ENCODE results near the gene KCP.
A peak's percentile ranks its signal among the peaks of the same experiment; 100 is the strongest.

Gene KCP

DNA sequence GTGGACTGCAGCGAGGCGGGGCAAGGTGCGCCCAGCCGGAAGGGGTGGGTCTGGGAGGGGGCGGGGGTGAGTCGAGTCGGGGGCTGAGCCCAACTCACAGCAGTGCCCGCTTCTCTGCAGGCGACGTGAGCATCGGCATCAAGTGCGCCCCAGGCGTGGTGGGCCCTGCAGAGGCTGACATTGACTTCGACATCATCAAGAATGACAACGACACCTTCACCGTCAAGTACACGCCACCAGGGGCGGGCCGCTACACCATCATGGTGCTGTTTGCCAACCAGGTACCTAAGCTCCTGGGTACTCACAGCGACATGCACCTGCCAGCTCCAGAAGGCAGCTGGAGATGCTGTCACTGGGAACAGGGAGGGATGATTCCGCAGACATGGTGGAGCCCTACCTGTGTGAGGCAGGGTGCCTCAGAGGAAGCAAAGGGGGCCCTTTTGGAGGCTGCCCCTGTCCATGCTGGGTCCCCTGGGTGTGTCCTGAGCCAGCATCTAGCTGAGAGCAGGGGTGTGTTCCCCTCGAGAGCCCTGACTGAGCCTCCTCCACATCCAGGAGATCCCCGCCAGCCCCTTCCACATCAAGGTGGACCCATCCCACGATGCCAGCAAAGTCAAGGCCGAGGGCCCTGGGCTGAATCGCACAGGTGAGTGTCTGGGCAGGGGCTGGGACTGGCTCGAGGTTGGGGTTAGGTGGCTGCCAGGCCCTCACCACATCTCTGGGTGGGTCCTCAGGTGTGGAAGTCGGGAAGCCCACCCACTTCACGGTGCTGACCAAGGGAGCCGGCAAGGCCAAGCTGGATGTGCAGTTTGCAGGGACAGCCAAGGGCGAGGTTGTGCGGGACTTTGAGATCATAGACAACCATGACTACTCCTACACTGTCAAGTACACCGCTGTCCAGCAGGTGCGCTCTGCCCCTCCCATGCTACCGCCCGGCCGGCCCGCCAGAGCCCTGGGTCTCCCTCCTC, 67.6 kb downstream of the KCP start:
- no peak overlapping the region for H3K4me3 Mint-ChIP-seq
- H3K4me1 Mint-ChIP-seq = peaks cover 6% of the 10 kb centered on the region
- H3K36me3 Mint-ChIP-seq = no peaks in the 10 kb centered on the region
- no peaks in the 10 kb centered on the region for H3K9me3 Mint-ChIP-seq
- DNase-seq (ENCODE audit: low spot score in 2 of 2) = no peak
- H3K27ac Mint-ChIP-seq = no peak overlapping the region
- ATAC-seq = no peak

DNA sequence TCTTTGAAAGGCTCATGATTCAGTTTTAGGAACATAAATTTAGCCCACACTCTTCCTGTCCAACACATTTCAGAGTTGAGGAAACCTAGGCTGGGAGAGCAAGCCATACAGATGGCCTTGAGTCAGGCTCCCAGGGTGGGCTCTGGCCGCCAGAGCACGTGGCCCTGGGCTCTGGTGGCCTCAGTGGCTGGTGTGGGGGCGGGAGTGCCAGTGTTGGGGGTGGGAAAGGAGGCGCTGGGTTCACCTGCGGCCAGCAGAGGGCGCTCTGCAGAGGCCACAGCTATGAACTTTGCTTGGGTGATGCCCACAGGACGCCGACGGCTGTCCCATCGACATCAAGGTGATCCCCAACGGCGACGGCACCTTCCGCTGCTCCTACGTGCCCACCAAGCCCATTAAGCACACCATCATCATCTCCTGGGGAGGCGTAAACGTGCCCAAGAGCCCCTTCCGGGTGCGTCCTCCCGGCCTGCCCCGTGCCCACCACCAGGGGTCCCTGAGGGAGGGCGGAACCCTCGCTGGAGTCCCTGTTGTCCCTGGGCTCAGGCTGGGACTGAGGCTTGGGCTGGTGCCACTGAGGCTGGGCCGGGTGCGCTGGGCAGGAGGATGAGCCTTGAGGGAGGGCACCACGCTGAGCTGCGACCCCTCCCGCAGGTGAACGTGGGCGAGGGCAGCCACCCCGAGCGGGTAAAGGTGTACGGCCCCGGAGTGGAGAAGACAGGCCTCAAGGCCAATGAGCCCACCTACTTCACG, 68.4 kb downstream of the KCP start:
- ATAC-seq = peak; percentile 55
- Mint-ChIP-seq H3K4me1 (peaks cover 6% of the 10 kb centered on the region), H3K9me3 (no peaks in the 10 kb centered on the region), H3K27ac (no peak overlapping the region), H3K4me3 (no peak overlapping the region), H3K36me3 (no peaks in the 10 kb centered on the region)
- peak; percentile 45 to 78 for DNase-seq (ENCODE audit: low spot score in 2 of 2)

GRCh38 chr7:128841171-128841690, 69.3 kb downstream of the KCP start:
- peaks cover 6% of the 10 kb centered on the region for H3K4me1 Mint-ChIP-seq
- H3K36me3 Mint-ChIP-seq = no peaks in the 10 kb centered on the region
- ATAC-seq (no peak), DNase-seq (ENCODE audit: low spot score in 2 of 2) (no peak)
- H3K27ac Mint-ChIP-seq = no peak overlapping the region
- no peak overlapping the region for H3K4me3 Mint-ChIP-seq
- no peaks in the 10 kb centered on the region for H3K9me3 Mint-ChIP-seq

DNA sequence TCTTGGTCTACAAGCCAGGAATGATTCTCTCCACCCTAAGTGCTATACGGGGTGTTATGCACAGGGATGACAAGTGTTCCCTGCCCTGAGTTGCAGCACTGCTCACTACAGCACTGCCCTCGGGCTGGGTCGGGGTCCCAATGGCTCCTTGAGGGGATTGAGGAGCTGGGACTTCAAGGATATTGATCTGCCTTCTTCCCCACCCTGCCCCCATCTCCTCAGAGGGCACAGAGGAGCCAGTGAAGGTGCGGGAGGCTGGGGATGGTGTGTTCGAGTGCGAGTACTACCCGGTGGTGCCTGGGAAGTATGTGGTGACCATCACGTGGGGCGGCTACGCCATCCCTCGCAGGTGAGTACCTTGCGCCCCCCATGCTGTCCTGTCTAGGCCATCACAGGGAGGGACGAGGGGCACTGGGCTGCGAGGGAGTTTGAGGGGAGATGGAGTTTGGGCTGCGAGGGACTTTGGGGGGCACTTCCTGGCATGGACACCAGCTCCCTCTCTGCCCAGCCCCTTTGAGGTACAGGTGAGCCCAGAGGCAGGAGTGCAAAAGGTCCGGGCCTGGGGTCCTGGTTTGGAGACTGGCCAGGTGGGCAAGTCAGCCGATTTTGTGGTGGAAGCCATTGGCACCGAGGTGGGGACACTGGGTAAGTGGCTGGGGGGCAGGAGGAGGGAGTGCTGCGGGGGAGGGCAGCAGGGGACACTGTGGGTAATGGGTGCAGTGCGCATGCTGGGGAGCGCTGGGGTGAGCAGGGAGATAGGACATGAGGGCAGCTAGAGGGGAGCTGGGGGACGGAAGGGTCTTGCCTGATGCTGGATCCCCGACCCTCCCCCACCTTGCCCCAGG, 70.0 kb downstream of the KCP start:
- no peaks in the 10 kb centered on the region for H3K36me3 Mint-ChIP-seq
- H3K9me3 Mint-ChIP-seq = no peaks in the 10 kb centered on the region
- ATAC-seq (no peak), DNase-seq (ENCODE audit: low spot score in 2 of 2) (no peak)
- H3K4me3 Mint-ChIP-seq = no peak overlapping the region
- no peak overlapping the region for H3K27ac Mint-ChIP-seq
- H3K4me1 Mint-ChIP-seq = peaks cover 6% of the 10 kb centered on the region

GRCh38 chr7:128839751-128840177, 70.7 kb downstream of the KCP start:
- H3K9me3 Mint-ChIP-seq = no peaks in the 10 kb centered on the region
- H3K36me3 Mint-ChIP-seq = no peaks in the 10 kb centered on the region
- no peak for ATAC-seq
- no peak overlapping the region for H3K27ac Mint-ChIP-seq
- no peak for DNase-seq (ENCODE audit: low spot score in 2 of 2)
- no peak overlapping the region for H3K4me3 Mint-ChIP-seq
- peaks cover 6% of the 10 kb centered on the region for H3K4me1 Mint-ChIP-seq

GRCh38 chr7:128838981-128839731, 71.4 kb downstream of the KCP start:
- Mint-ChIP-seq H3K36me3 (no peaks in the 10 kb centered on the region), H3K27ac (no peak overlapping the region), H3K4me3 (no peak overlapping the region), H3K9me3 (no peaks in the 10 kb centered on the region), H3K4me1 (peaks cover 6% of the 10 kb centered on the region)
- ATAC-seq (no peak), DNase-seq (ENCODE audit: low spot score in 2 of 2) (no peak)

- Mint-ChIP-seq H3K9me3 (no peaks in the 10 kb centered on the region), H3K27ac (no peak overlapping the region), H3K4me3 (no peak overlapping the region), H3K36me3 (no peaks in the 10 kb centered on the region), H3K4me1 (peaks cover 6% of the 10 kb centered on the region)
- no peak for ATAC-seq
- no peak for DNase-seq (ENCODE audit: low spot score in 2 of 2)
These were observed 72.3 kb downstream of the KCP start for GRCh38 chr7:128838109-128838779.

DNA sequence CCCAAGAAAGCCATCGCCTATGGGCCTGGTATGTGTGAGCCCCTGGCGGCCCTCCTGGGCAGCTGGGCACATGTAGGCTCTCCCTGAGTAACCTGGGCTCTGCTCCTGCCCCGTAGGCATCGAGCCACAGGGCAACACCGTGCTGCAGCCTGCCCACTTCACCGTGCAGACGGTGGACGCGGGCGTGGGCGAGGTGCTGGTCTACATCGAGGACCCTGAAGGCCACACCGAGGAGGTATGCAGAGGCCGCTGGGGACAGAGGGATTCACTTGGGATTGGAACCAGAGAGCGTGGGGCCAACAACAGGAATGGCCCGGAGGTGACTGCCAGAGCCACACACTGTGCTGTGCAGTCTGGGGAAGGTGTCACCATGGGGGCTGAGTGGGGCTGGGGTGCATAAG, 73.0 kb downstream of the KCP start:
- no peak for ATAC-seq
- Mint-ChIP-seq H3K27ac (no peak overlapping the region), H3K4me3 (no peak overlapping the region), H3K9me3 (no peaks in the 10 kb centered on the region), H3K36me3 (no peaks in the 10 kb centered on the region), H3K4me1 (peaks cover 6% of the 10 kb centered on the region)
- DNase-seq (ENCODE audit: low spot score in 2 of 2) = no peak

DNA sequence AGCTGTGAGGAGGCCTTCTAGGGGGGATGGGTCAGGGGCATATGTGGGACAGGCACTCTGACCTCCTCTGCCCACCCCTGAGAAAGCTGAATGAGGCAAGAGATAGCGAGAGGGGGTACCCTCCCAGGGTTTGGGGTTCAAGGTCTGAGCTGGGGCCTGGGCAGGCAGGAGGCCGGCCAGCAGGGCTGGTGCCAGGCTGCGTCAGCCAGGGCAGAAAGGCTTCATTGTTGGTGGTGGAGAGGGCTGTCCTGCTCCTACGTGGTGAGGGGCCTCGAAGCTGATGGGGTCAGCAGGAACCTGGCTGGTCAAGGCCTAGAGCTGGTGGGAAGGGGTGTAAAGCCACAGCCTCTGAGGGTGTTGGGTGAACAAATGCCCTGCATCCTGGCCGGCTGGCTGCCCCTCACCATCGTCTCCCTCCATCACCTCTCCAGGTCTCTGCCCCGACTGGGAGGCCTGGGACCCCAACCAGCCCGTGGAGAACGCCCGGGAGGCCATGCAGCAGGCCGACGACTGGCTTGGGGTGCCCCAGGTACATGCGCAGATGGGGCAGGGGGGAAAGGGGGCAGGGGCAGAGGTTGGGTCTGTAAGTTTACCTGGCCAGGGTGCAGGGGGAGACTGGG, 73.7 kb downstream of the KCP start:
- Mint-ChIP-seq H3K27ac (no peak overlapping the region), H3K4me1 (peaks cover under 1% of the 10 kb centered on the region), H3K9me3 (no peaks in the 10 kb centered on the region), H3K36me3 (no peaks in the 10 kb centered on the region), H3K4me3 (no peak overlapping the region)
- no peak for ATAC-seq
- DNase-seq (ENCODE audit: low spot score in 2 of 2) = no peak

GRCh38 chr7:128835790-128836641, 74.5 kb downstream of the KCP start:
- DNase-seq (ENCODE audit: low spot score in 2 of 2) = no peak
- no peak overlapping the region for H3K27ac Mint-ChIP-seq

GRCh38 chr7:128835231-128835751, 75.2 kb downstream of the KCP start:
- no peak overlapping the region for H3K27ac Mint-ChIP-seq
- ATAC-seq = no peak
- H3K4me3 Mint-ChIP-seq = no peak overlapping the region
- peaks cover 13% of the 10 kb centered on the region for H3K4me1 Mint-ChIP-seq
- no peaks in the 10 kb centered on the region for H3K36me3 Mint-ChIP-seq
- DNase-seq (ENCODE audit: low spot score in 2 of 2) = no peak
- H3K9me3 Mint-ChIP-seq = no peaks in the 10 kb centered on the region

More at GRCh38 chr7:128835790-128836641, 74.5 kb downstream of the KCP start:
- Mint-ChIP-seq H3K4me3 (no peak overlapping the region), H3K4me1 (peaks cover 8% of the 10 kb centered on the region), H3K9me3 (no peaks in the 10 kb centered on the region), H3K36me3 (no peaks in the 10 kb centered on the region)
- ATAC-seq = no peak

DNA sequence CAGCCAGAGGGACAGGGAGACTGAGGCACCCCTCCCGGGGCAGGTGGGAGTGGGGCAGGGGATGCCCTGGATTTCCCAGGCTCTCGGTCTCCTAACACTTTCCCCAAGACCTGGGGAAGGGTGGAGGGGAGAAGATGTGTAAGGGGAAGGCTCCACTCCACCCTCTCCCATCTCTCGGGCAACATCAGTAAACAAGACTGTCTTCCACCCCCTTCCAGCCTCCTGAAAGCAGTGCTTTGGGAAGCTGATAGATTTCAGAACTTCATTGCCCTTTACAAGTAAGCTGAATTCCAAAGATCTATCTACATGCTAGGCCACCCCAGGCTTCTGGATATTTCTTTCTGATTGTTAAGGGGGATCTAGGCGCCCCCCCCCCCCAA, 76.6 kb downstream of the KCP start:
- no peaks in the 10 kb centered on the region for H3K36me3 Mint-ChIP-seq
- DNase-seq (ENCODE audit: low spot score in 2 of 2) = no peak
- peaks cover 21% of the 10 kb centered on the region for H3K4me1 Mint-ChIP-seq
- H3K27ac Mint-ChIP-seq = no peak overlapping the region
- no peak for ATAC-seq
- no peaks in the 10 kb centered on the region for H3K9me3 Mint-ChIP-seq
- no peak overlapping the region for H3K4me3 Mint-ChIP-seq

All from stimulated activated effector memory CD8-positive, alpha-beta T cell treated with anti-CD3 and anti-CD28 coated beads, Interleukin-12 subunit alpha, Interleukin-12 subunit beta, amount 100 ng/mL, for 72 hours (primary cell).